Right lobe of liver (tissue), 4 donors: ENCODE results near the gene PDCL3.

Experiments used
- CTCF ChIP-seq, 4 donors: fragments of 200-600 bp in 3 of 4; fragments of 450-650 bp in 1 of 4; IDR thresholded peaks; one replicate each; pipeline versions ENCODE4 v1.5.1 to v1.8.0; 2016 to 2022; ENCODE audit warnings: antibody characterized with exemption in 4 of 4, mild to moderate bottlenecking in 2 of 4
- POLR2A ChIP-seq: fragments of 450-650 bp; IDR thresholded peaks from one replicate; pipeline ENCODE4 v1.6.1; 2017; ENCODE audit warnings: antibody characterized with exemption, mild to moderate bottlenecking
- donor health status: DM: no; HTN: no; CAD: no.
- donor health status: DM: no; HTN: no; CAD: no.
- donor health status: DM: no; HTN: yes; CAD: no.

- TF ChIP-seq CTCF (IDR thresholded peaks at IDR 0.05) = no peak
- TF ChIP-seq POLR2A = no peak
Observed at GRCh38 chr2:100563407-100564247, 834 bp downstream of the PDCL3 start.
